Head of caudate nucleus (tissue), 42 donors: ENCODE data around the gene ZNF423.

Experiments used
- DNase-seq, 42 donors: peaks; one replicate each; pipeline versions ENCODE4 v3.0.0 to v3.0.0-alpha.2; 2020 to 2021; ENCODE audit warnings: mixed read lengths in 7 of 42
- intact Hi-C: fragments of 100-400 bp; cut with DNase I; formaldehyde crosslinking; loops from one replicate; pipeline ENCODE4 v1.15.0; 2022

Gene ZNF423

GRCh38 chr16:49594153-49594552 is 261.8 kb downstream of the ZNF423 start:
- peak in 3 of 42 donors; percentile 3 to 10 (median 8) for DNase-seq
- intact Hi-C loops: loop anchor here (5.0 kb wide), 1 partner anchor 102 kb away; no protein-coding TSS in a partner anchor

GRCh38 chr16:49593424-49594040 is 262.4 kb downstream of the ZNF423 start:
- DNase-seq: peak in 5 of 42 donors; percentile 1 to 16 (median 14)
- intact Hi-C loops: loop anchor here (5.0 kb wide), 1 partner anchor 101 kb away; no protein-coding TSS in a partner anchor

- peak in 19 of 42 donors; percentile 5 to 69 (median 34) for DNase-seq
- intact Hi-C loops: loop anchor here (5.0 kb wide), 1 partner anchor 100 kb away; no protein-coding TSS in a partner anchor
Measured at GRCh38 chr16:49592546-49593423, 263.1 kb downstream of the ZNF423 start.

GRCh38 chr16:49590166-49590871 is 265.6 kb downstream of the ZNF423 start:
- intact Hi-C loops: loop anchor here (5.0 kb wide), 1 partner anchor 98 kb away; no protein-coding TSS in a partner anchor
- DNase-seq: peak in 6 of 42 donors; percentile 1 to 30 (median 16)

- DNase-seq: peak in 7 of 42 donors; percentile 1 to 33 (median 12)
- intact Hi-C loops: loop anchor here (5.0 kb wide), 1 partner anchor 97 kb away; no protein-coding TSS in a partner anchor
Measured at GRCh38 chr16:49589544-49590031, 266.3 kb downstream of the ZNF423 start.

- intact Hi-C loops: no loop called here
Measured at GRCh38 chr16:49588729-49589384, 267.1 kb downstream of the ZNF423 start.

GRCh38 chr16:49588026-49588425 is 267.9 kb downstream of the ZNF423 start:
- intact Hi-C loops: no loop called here
- peak in 4 of 42 donors; percentile 1 to 25 (median 8) for DNase-seq

More at GRCh38 chr16:49588729-49589384, 267.1 kb downstream of the ZNF423 start:
- DNase-seq: peak in 7 of 42 donors; percentile 1 to 15 (median 3)

- peak in 2 of 42 donors; percentile 0 to 16 for DNase-seq
- intact Hi-C loops: no loop called here
Measured at GRCh38 chr16:49587511-49587910, 268.4 kb downstream of the ZNF423 start.

GRCh38 chr16:49586466-49587450 is 269.2 kb downstream of the ZNF423 start:
- DNase-seq: peak in 3 of 42 donors; percentile 4 to 17 (median 5)
- intact Hi-C loops: no loop called here

- intact Hi-C loops: no loop called here
Measured at GRCh38 chr16:49585143-49585832, 270.6 kb downstream of the ZNF423 start.

GRCh38 chr16:49583911-49584310 is 272.0 kb downstream of the ZNF423 start:
- no peak for DNase-seq
- intact Hi-C loops: no loop called here

More at GRCh38 chr16:49585143-49585832, 270.6 kb downstream of the ZNF423 start:
- no peak for DNase-seq

GRCh38 chr16:49581630-49582298 is 274.1 kb downstream of the ZNF423 start:
- intact Hi-C loops: no loop called here
- peak in 9 of 42 donors; percentile 12 to 66 (median 32) for DNase-seq

- intact Hi-C loops: no loop called here
- peak in 1 of 42 donors; percentile 0 for DNase-seq
Measured at GRCh38 chr16:49580751-49581303, 275.1 kb downstream of the ZNF423 start.

GRCh38 chr16:49578435-49579024 is 277.4 kb downstream of the ZNF423 start:
- no peak for DNase-seq
- intact Hi-C loops: no loop called here

- intact Hi-C loops: no loop called here
- no peak for DNase-seq
Measured at GRCh38 chr16:49578018-49578417, 277.9 kb downstream of the ZNF423 start.
